Endothelial cell of umbilical vein (primary cell): ENCODE measurements around the gene DBNDD2. TPM values are rescaled to one million over a fixed set of nuclear protein-coding genes. Genes with fewer than 3 reads are reported as not detected.

Experiments used
- BruUV-seq: library from RNA; stranded (reverse); fragments of 400-500 nt; replicated peaks from 2 replicates; lab custom pipeline; 2021; lab: Mats Ljungman, UMichigan
- CTCF ChIA-PET: fragments of 300-600, 350-600 bp; sonication (Branson Sonifier 250); formaldehyde crosslinking; loops from one replicate; lab custom pipeline; 2021; ENCODE audit warnings: antibody characterized with exemption, inconsistent platforms; lab: Charles Lee
- POLR2A ChIA-PET: fragments of 300-600, 350-600 bp; sonication (Branson Sonifier 250); formaldehyde crosslinking; loops from one replicate; lab custom pipeline; 2021; ENCODE audit warnings: antibody characterized with exemption, inconsistent platforms; lab: Charles Lee
- DNase-seq: peaks from one replicate; pipeline ENCODE4 v3.0.0-alpha.2; 2011; ENCODE audit warnings: low read depth, low spot score
- FAIRE-seq: peaks from 2 replicates; lab custom pipeline; 2011; peaks lifted over from hg19 to GRCh38; lab: Jason Lieb, UNC
- H2AFZ ChIP-seq: 2 replicates; pipeline ENCODE4 v1.6.0; 2012; ENCODE audit warnings: low read depth, low read length, control low read depth, inconsistent platforms
- H3K27ac ChIP-seq: 2 replicates; pipeline ENCODE4 v1.5.1; 2011; ENCODE audit warnings: low read depth, mild to moderate bottlenecking, control low read depth, low read length, moderate library complexity; ENCODE audit not compliant: insufficient read depth
- H3K27me3 ChIP-seq, 2 experiments: 2 replicates each; pipeline versions ENCODE4 v1.6.0 to v1.6.1; 2011; ENCODE audit warnings: low read length in 2 of 2, mixed read lengths in 1 of 2; ENCODE audit not compliant: control insufficient read depth in 2 of 2, insufficient read depth in 2 of 2
- H3K36me3 ChIP-seq, 2 experiments: 2 replicates in 1 of 2; 3 replicates in 1 of 2; pipeline ENCODE4 v1.5.1; 2011; ENCODE audit warnings: low read length in 2 of 2, mild to moderate bottlenecking in 1 of 2, moderate library complexity in 1 of 2; ENCODE audit not compliant: control insufficient read depth in 2 of 2, insufficient read depth in 2 of 2; ENCODE audit errors: extremely low read depth in 1 of 2
- H3K4me1 ChIP-seq: 3 replicates; pipeline ENCODE4 v1.5.1; 2011; ENCODE audit warnings: mild to moderate bottlenecking, low read length; ENCODE audit not compliant: control insufficient read depth, insufficient read depth; ENCODE audit errors: extremely low read depth
- H3K4me2 ChIP-seq: 2 replicates; pipeline ENCODE4 v1.6.1; 2011; ENCODE audit warnings: low read length, control low read depth, mixed read lengths; ENCODE audit not compliant: insufficient read depth
- H3K4me3 ChIP-seq, 3 experiments: fragments of 200-600 bp in 1 of 3; sonication (generic), shearing (Covaris generic) in 1 of 3; replicated peaks in 1 of 3; 2 replicates each; pipeline ENCODE4 v1.5.1; 2011 to 2016; ENCODE audit warnings: control low read depth in 3 of 3, low read length in 3 of 3, mild to moderate bottlenecking in 2 of 3, inconsistent platforms in 1 of 3, low read depth in 1 of 3, moderate library complexity in 1 of 3; ENCODE audit not compliant: insufficient read depth in 1 of 3
- H3K79me2 ChIP-seq: 2 replicates; pipeline ENCODE4 v1.6.0; 2012; ENCODE audit warnings: low read length, inconsistent platforms; ENCODE audit not compliant: control insufficient read depth, insufficient read depth
- H3K9ac ChIP-seq: replicated peaks from 2 replicates; pipeline ENCODE3; 2011; ENCODE audit warnings: low read length, control low read depth; ENCODE audit not compliant: insufficient read depth; ENCODE audit errors: extremely low read depth
- H3K9me1 ChIP-seq: replicated peaks from 3 replicates; pipeline ENCODE4 v1.6.0; 2011; ENCODE audit warnings: mild to moderate bottlenecking, low read length; ENCODE audit not compliant: control insufficient read depth, insufficient read depth; ENCODE audit errors: extremely low read depth
- H3K9me3 ChIP-seq: replicated peaks from 2 replicates; pipeline ENCODE4 v1.5.1; 2012; ENCODE audit warnings: low read length, inconsistent platforms; ENCODE audit not compliant: control insufficient read depth, insufficient read depth
- H4K20me1 ChIP-seq: replicated peaks from 2 replicates; pipeline ENCODE3; 2011; ENCODE audit warnings: mild to moderate bottlenecking, low read length; ENCODE audit not compliant: control insufficient read depth, insufficient read depth; ENCODE audit errors: extremely low read depth
- EZH2 ChIP-seq: IDR thresholded peaks from 2 replicates; pipeline ENCODE4 v1.6.1; 2012; ENCODE audit warnings: borderline replicate concordance, low read depth, mild to moderate bottlenecking, moderate library complexity, low read length, inconsistent platforms; ENCODE audit not compliant: severe bottlenecking
- JUN ChIP-seq: IDR thresholded peaks from 2 replicates; pipeline ENCODE4 v1.6.1; 2011; ENCODE audit warnings: borderline replicate concordance, low read depth; ENCODE audit not compliant: insufficient read length, insufficient read depth
- POLR2A ChIP-seq: IDR thresholded peaks from 2 replicates; pipeline ENCODE4 v1.6.1; 2012; ENCODE audit warnings: low read depth, mild to moderate bottlenecking, control low read depth, low read length
- POLR2AphosphoS5 ChIP-seq: IDR thresholded peaks from 2 replicates; pipeline ENCODE4 v1.6.1; 2012; ENCODE audit warnings: low read depth, mild to moderate bottlenecking, control low read depth, low read length, moderate library complexity; ENCODE audit not compliant: insufficient read depth
- dilution Hi-C: fragments of 300-500 bp; cut with MboI; formaldehyde crosslinking; loops from one replicate; pipeline ENCODE4 v1.15.0; 2019; ENCODE audit warnings: low sequenced_read_pairs; ENCODE audit not compliant: extremely low pct_ligation_motif_present
- intact Hi-C: fragments of 100-400 bp; cut with micrococcal nuclease; formaldehyde crosslinking; loops from one replicate; pipeline ENCODE4 v1.10.0; 2022
- polyA plus RNA-seq, 4 experiments: library from polyadenylated mRNA; depleted of rRNA in 3 of 4; stranded (reverse) in 3 of 4; unstranded in 1 of 4; fragments of >200 nt; gene quantifications; 2 replicates each; pipeline versions ENCODE4 v1.2.1 to v1.2.3, GENCODE V29; 2011 to 2012; ENCODE audit warnings: missing spikeins in 1 of 4
- total RNA-seq: library from RNA; stranded (reverse); gene quantifications from 2 replicates; pipeline ENCODE4 v1.2.3, GENCODE V29; 2021
- TF ChIP-seq, protein P1 (sequence below): IDR thresholded peaks from 2 replicates; pipeline ENCODE4 v1.6.1; 2011; ENCODE audit not compliant: insufficient read depth, insufficient read length

Gene DBNDD2
- total and polyA plus RNA-seq, 2 donors (not counting 3 experiments of a cell fraction or from before 2014, with no cell fraction given), result 15.6 to 27.9 TPM

DNA sequence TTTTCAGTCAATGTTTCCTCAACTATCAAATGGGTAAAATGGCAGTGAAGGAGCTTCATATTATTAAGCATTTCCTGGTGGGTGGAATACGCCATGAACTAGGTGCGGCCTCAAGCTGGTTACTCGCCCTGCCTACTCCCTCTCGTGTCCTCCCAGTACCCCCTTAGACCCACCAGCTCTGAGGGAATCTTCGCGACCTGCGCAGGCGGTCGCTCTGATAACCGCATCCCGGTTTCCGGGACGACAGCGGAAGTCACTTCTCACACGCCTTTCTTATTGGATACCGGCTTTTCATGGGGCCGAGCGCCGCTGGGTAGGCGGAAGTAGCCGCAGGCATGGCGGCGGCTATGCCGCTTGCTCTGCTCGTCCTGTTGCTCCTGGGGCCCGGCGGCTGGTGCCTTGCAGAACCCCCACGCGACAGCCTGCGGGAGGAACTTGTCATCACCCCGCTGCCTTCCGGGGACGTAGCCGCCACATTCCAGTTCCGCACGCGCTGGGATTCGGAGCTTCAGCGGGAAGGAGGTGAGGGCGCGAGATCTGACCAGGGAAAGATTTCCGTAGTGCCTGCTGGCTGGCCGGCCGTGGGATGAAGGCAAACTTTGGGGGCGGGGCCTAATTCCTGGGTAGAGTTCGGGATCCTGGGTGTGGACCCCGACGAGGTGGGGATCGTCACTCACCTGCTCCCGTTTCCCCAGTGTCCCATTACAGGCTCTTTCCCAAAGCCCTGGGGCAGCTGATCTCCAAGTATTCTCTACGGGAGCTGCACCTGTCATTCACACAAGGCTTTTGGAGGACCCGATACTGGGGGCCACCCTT is 7.9 kb downstream of the DBNDD2 start, which contains the start of gene PIGT:
Gene PIGT, plus strand, starts transcription at position 320 of the 816 bp plus-strand sequence. Its CDS starts 16 bp downstream, at position 336.
- H3K4me1 ChIP-seq, result peaks cover 21% of the 10 kb centered on the region
- CTCF ChIA-PET, result interaction anchor here (0.6 to 7.0 kb wide), 9 partner anchors 9 to 122 kb away, joined by 3 to 42 read pairs (median 4); no protein-coding TSS in a partner anchor
- POLR2A ChIA-PET, result interaction anchor here (0.7 to 1.4 kb wide), 3 partner anchors 9 to 81 kb away, joined by 3 to 5 read pairs (median 3); no protein-coding TSS in a partner anchor
- peak within 1 kb of the TSS; percentile 43 to 76 (median 70) for H3K4me3 ChIP-seq
- BruUV-seq, result no TSS peak
- peaks cover 22% of the 10 kb centered on the region for H3K79me2 ChIP-seq
- H3K27ac ChIP-seq, result peak within 1 kb of the TSS; percentile 64
- H4K20me1 ChIP-seq, result no peaks in the 10 kb centered on the region
- H3K36me3 ChIP-seq, result peaks cover 7 to 11% of the 10 kb centered on the region in 2 experiments
- TF ChIP-seq EZH2 (no peak), POLR2A (peak; percentile 93), JUN (no peak), POLR2AphosphoS5 (peak; percentile 91)
- TF ChIP-seq, protein P1, sequence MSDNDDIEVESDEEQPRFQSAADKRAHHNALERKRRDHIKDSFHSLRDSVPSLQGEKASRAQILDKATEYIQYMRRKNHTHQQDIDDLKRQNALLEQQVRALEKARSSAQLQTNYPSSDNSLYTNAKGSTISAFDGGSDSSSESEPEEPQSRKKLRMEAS, result peak; percentile 6
- no peaks in the 10 kb centered on the region for H3K27me3 ChIP-seq
- H3K9me3 ChIP-seq, result no peaks in the 10 kb centered on the region
- dilution Hi-C loops, result no loop called here
- H3K4me2 ChIP-seq, result peak within 1 kb of the TSS; percentile 84
- DNase-seq (peak; percentile 87), FAIRE-seq (peak; percentile 97)
- H3K9me1 ChIP-seq, result no peaks in the 10 kb centered on the region
- H2AFZ ChIP-seq, result peak within 1 kb of the TSS; percentile 94
- H3K9ac ChIP-seq, result peak within 1 kb of the TSS; percentile 88
- intact Hi-C loops, result loop anchor here (1.0 kb wide), 2 partner anchors 10 to 20 kb away; no protein-coding TSS in a partner anchor
